NCI-H345 treated with DMSO at 0.1 percent for 48 hours (cell line): Measurements from ENCODE around the gene SCIN.

Experiments used
- DNase-seq: peaks from one replicate; lab custom pipeline; 2025; ENCODE audit not compliant: unreplicated experiment; lab: John Stamatoyannopoulos, UW

SCIN gene

DNA sequence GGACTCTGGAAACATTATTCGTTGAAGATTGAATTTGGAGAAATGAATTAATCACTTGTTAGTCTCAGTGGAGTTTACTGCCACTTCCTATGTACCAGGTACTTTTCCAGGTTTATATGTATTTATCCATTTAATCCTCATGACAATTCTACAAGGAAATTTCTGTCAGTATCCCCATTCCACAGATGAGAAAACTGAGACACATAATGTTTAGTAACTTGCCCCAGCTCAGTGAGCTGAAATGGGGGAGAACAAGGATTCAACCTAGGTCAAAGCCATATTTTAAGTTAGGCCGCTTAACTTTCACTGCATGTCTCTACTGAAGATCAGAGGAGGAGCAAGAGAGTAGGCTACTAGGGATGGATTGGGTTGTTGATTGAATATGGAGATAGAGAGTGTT lies 4.6 kb upstream of the SCIN start:
- DNase-seq = no peak

DNA sequence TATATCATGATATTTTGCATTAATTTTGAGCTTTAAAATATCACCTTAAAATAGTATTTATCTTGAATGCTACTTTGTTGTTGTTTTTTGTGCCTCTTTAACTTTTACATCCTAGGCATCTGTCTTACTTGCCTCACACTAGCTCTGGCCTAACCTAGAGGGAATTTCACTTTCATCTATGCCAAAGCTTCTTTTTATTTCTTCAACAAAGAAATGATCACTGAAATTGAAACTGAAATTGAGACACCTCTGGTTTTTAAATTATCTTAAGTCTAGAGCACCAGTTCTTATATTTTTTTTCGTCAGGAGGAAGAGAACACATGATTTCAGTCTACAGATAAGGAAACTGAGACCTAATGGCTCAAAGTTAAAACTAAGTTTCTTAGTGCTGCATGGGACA lies 3.5 kb upstream of the SCIN start:
- no peak for DNase-seq

DNA sequence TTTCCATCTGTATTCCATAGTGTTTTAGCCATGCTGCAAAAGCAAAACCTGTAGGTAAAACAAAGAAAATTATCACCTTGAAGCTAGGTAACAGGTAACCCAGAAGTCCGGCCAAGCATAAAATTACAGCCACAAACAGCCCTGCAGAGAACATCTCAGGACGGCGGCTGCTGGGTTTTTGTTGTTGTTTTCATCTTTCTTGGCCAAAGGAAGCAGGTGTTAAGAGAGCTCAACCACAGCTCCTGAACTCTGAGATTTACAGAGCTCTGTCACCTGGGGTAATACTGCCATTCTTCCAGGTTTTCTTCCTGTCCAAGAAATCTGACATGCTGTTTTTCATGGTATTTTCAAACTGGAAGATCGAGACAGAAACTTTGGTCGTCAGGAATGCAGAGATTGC lies 847 bp upstream of the SCIN start:
- DNase-seq = peak; percentile 53

DNA sequence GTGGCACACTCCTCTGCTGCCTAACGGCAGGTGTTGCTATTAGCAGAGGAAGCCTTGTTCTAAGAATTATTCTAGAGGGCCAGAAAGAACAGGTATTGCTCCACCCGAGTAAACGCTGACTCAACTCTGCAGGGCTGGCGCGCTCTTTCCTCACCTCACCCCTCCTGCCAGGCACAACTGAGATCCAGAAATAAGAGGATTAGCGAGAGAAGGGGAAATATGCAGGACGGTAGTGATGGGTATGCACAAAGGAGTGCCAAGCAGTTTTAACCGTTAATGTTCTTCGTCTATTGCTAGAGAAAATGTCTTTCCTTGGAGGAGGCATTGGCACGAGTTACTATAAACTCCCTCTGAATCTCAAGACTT lies 369 bp upstream of the SCIN start:
- DNase-seq = peak; percentile 67

- peak; percentile 38 for DNase-seq
These were observed 1.2 kb downstream of the SCIN start for GRCh38 chr7:12571691-12572090.

GRCh38 chr7:12572941-12573575 lies 2.5 kb downstream of the SCIN start:
- DNase-seq = no peak

DNA sequence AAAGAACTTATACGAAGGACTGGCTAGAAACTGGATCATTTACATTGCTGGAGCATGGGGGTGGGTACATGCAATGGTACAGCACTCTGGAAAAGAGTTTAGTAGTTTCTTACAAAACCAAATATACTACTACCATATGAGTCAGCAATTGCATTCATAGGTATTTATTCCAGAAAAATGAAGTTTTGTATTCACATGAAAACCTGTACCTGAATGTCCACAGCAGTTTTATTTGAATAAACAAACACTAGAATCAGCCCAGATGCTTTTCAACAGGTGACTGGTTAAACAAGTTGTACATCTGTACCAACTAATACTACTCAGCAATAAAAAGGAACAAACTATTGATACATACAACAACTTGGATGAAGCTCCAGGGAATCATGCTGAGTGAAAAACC lies 3.4 kb downstream of the SCIN start:
- DNase-seq = peak; percentile 26

DNA sequence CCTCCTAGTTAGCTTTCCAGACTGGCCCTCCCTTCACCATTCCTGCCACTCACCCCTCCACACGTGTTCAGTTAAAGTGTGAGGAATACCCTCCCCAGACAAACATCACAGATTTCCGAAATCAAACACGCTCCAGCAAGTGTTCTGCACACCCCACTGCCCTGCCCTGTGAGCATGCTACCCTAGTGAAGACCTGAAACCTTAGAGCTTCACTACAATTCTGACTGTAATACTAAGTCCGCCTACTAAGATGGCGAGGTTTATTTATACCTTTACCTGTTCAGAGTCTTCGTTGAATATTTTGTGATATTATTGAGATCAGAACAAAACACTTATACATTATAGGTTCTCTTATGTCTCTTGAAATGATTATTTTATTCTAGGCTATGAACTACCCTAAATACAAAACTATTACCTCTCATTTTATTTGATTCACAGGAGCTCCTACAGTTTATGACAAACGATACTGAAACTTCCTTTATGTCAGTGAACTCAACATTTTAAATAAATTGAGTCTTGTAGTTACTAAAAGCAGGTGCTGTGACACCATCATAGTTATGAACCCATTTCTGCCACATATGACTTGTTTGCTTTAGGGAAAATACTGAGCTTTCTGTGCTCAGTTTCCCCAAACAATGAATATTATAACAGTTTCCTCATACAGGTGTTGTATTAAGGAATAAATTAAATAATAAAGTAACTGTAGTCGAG lies 8.6 kb downstream of the SCIN start:
- no peak for DNase-seq

GRCh38 chr7:12581897-12582296 lies 11.4 kb downstream of the SCIN start:
- no peak for DNase-seq

- no peak for DNase-seq
These were observed 11.8 kb downstream of the SCIN start for GRCh38 chr7:12582362-12582761.

- no peak for DNase-seq
These were observed 12.7 kb downstream of the SCIN start for GRCh38 chr7:12583176-12583575.

- no peak for DNase-seq
These were observed 13.4 kb downstream of the SCIN start for GRCh38 chr7:12583922-12584321.

DNA sequence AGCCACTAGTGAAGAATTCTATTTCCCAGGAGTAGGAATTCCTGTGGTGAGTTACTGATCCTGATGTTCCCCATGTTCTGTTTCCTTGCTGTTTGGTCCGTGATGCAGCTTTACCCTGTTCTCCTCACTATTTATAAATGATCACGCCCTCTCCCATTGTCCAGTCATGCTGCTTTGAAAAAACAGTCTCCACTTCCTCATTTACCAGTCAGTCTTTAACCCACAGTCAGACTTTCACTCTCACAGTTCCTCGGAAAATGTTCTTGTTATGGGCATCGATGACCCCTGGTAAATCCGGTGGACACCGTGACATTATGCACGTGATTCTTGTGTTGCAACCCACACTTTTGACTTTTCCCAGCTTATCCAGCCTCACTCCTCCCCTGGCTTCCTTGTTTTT lies 14.4 kb downstream of the SCIN start:
- no peak for DNase-seq

DNA sequence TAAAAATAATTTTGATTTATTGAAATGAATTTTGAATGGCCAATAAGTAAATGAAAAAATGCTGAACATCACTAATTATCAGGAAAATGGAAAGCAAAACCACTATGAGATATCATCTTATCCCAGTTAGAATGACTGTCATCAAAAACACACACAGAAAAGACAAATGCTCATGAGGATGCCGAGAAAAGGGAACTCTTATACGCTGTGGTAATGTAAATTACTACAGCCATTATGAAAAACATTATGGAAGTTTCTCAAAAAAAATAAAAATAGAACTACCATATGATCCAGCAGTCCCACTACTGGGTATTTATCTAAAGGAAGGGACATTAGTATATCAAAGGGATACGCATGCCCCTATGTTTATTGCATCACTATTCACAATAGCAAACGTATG lies 15.8 kb downstream of the SCIN start:
- no peak for DNase-seq

- no peak for DNase-seq
These were observed 17.9 kb downstream of the SCIN start for GRCh38 chr7:12588259-12588904.

GRCh38 chr7:12590559-12590958 lies 20.0 kb downstream of the SCIN start:
- no peak for DNase-seq

- DNase-seq = no peak
These were observed 23.8 kb downstream of the SCIN start for GRCh38 chr7:12594122-12594897.

DNA sequence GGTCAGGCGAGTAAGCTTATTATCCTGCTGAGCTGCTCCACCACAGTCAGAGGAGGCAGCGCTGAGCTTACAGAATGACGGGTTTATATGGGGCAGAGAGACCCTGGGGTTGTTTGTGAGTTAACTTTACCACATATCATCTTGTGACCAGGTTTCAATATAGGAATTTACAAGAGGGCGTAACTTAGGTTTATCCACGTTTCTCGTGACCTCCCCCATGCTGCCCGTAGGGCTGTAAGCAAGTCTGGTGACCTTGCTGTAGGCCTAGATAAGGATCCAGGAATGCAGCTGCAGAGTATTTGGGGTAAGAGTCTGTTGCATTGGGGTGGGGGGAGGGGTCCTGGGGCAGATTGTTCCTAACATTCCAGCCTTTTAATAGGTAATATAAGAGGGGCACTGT lies 24.6 kb downstream of the SCIN start:
- no peak for DNase-seq

DNA sequence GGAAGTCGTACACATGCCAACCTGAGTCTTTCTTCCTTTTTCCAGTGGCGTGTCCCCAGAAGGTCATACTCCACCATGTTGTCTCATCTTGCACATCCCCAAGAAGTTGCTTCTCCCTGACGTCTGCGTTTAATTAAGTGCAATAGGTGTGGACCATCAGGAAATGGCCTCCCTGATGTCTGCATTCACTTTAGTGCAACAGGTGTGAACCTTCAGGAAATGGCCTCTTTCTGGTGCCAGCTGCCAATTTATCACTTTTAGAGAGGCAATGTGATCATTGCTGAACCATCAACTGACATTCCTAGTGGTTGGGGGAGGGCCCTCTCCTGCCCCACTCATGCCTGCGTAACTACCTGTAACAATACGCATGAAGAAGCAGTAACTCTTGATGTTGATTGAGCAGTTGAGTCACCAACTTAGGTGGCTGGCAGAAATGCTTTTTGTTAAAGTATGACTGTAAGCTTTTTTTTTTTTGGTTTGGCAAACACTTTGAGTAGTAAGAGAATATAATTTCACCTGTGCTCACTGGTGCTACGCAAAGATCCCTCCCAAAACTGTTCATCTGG lies 25.8 kb downstream of the SCIN start:
- no peak for DNase-seq

- no peak for DNase-seq
These were observed 30.9 kb downstream of the SCIN start for GRCh38 chr7:12601302-12601869.

GRCh38 chr7:12607134-12607533 lies 36.6 kb downstream of the SCIN start:
- peak; percentile 94 for DNase-seq
